ENCODE measurements around the gene APLP1. TPM values are rescaled to one million over a fixed set of nuclear protein-coding genes. Genes with fewer than 3 reads are reported as not detected.

APLP1 gene
- total and polyA plus RNA-seq, 2 donors (not counting 3 experiments of a cell fraction or from before 2014, with no cell fraction given): 6.2 to 13.0 TPM

- Histone ChIP-seq H3K4me3 (replicated peaks in 1 of 3; ENCODE audit: insufficient read depth in 1 of 3, low read depth in 1 of 3, low read length in 3 of 3) (no peak overlapping the region), H3K79me2 (ENCODE audit: control insufficient read depth, insufficient read depth, low read length) (no peaks in the 10 kb centered on the region), H3K27ac (ENCODE audit: insufficient read depth, low read depth, low read length) (no peak overlapping the region), H4K20me1 (replicated peaks; ENCODE audit: control insufficient read depth, extremely low read depth, insufficient read depth, low read length) (no peaks in the 10 kb centered on the region), H3K9me1 (replicated peaks; ENCODE audit: control insufficient read depth, extremely low read depth, insufficient read depth, low read length) (no peaks in the 10 kb centered on the region), H3K9me3 (replicated peaks; ENCODE audit: control insufficient read depth, insufficient read depth, low read length) (no peaks in the 10 kb centered on the region), H2AFZ (ENCODE audit: low read depth, low read length) (no peak overlapping the region), H3K36me3 (ENCODE audit: control insufficient read depth in 2 of 2, extremely low read depth in 1 of 2, insufficient read depth in 2 of 2, low read length in 2 of 2) (no peaks in the 10 kb centered on the region), H3K9ac (replicated peaks; ENCODE audit: extremely low read depth, insufficient read depth, low read length) (no peak overlapping the region), H3K4me1 (ENCODE audit: control insufficient read depth, extremely low read depth, insufficient read depth, low read length) (no peaks in the 10 kb centered on the region), H3K27me3 (ENCODE audit: control insufficient read depth in 2 of 2, insufficient read depth in 2 of 2, low read length in 2 of 2) (no peaks in the 10 kb centered on the region), H3K4me2 (ENCODE audit: insufficient read depth, low read length) (no peak overlapping the region)
- no peak for TF ChIP-seq POLR2AphosphoS5 (IDR thresholded peaks at IDR 0.05; ENCODE audit: insufficient read depth, low read depth, low read length)
- no peak for TF ChIP-seq EZH2 (IDR thresholded peaks at IDR 0.05; ENCODE audit: borderline replicate concordance, low read depth, low read length, severe bottlenecking)
- TF ChIP-seq GATA2 (IDR thresholded peaks at IDR 0.05; ENCODE audit: insufficient read depth, insufficient read length, low read depth, low read length): no peak
- TF ChIP-seq MYC (IDR thresholded peaks at IDR 0.05; ENCODE audit: low read depth, low read length): no peak
- no TSS peak for BruUV-seq (replicated peaks)
- ChIA-PET POLR2A (interaction anchor here (0.7 kb wide), 1 partner anchor 9 kb away, joined by 4 read pairs; no protein-coding TSS in a partner anchor), CTCF (no interaction called here)
- no peak for DNase-seq (ENCODE audit: low read depth, low spot score)
- intact Hi-C loops (cut with micrococcal nuclease) (no loop called here), dilution Hi-C loops (cut with MboI; ENCODE audit: extremely low pct_ligation_motif_present, low sequenced_read_pairs) (no loop called here)
- FAIRE-seq: no peak
Measured at GRCh38 chr19:35874392-35874930, 6.1 kb downstream of the APLP1 start.

- BruUV-seq (replicated peaks): no TSS peak
- no peaks in the 10 kb centered on the region for H3K36me3 ChIP-seq (ENCODE audit: control insufficient read depth in 2 of 2, extremely low read depth in 1 of 2, insufficient read depth in 2 of 2, low read length in 2 of 2)
- H3K4me1 ChIP-seq (ENCODE audit: control insufficient read depth, extremely low read depth, insufficient read depth, low read length): no peaks in the 10 kb centered on the region
- ChIA-PET POLR2A (no interaction called here), CTCF (interaction anchor here (1.2 kb wide), 2 partner anchors 10 to 52 kb away, joined by 4 to 10 read pairs; no protein-coding TSS in a partner anchor)
- H3K27ac ChIP-seq (ENCODE audit: insufficient read depth, low read depth, low read length): no peak overlapping the region
- no peak for FAIRE-seq
- no peaks in the 10 kb centered on the region for H4K20me1 ChIP-seq (replicated peaks; ENCODE audit: control insufficient read depth, extremely low read depth, insufficient read depth, low read length)
- no peak overlapping the region for H3K4me2 ChIP-seq (ENCODE audit: insufficient read depth, low read length)
- H3K9me1 ChIP-seq (replicated peaks; ENCODE audit: control insufficient read depth, extremely low read depth, insufficient read depth, low read length): no peaks in the 10 kb centered on the region
- no peaks in the 10 kb centered on the region for H3K79me2 ChIP-seq (ENCODE audit: control insufficient read depth, insufficient read depth, low read length)
- H3K4me3 ChIP-seq (replicated peaks in 1 of 3; ENCODE audit: insufficient read depth in 1 of 3, low read depth in 1 of 3, low read length in 3 of 3): no peak overlapping the region
- H2AFZ ChIP-seq (ENCODE audit: low read depth, low read length): no peak overlapping the region
- no peaks in the 10 kb centered on the region for H3K27me3 ChIP-seq (ENCODE audit: control insufficient read depth in 2 of 2, insufficient read depth in 2 of 2, low read length in 2 of 2)
- no peak for DNase-seq (ENCODE audit: low read depth, low spot score)
- dilution Hi-C loops (cut with MboI; ENCODE audit: extremely low pct_ligation_motif_present, low sequenced_read_pairs): no loop called here
- H3K9me3 ChIP-seq (replicated peaks; ENCODE audit: control insufficient read depth, insufficient read depth, low read length): no peaks in the 10 kb centered on the region
- intact Hi-C loops (cut with micrococcal nuclease): no loop called here
- no peak for TF ChIP-seq POLR2A (IDR thresholded peaks at IDR 0.05; ENCODE audit: low read depth, low read length)
- TF ChIP-seq FOS (IDR thresholded peaks at IDR 0.05; ENCODE audit: borderline replicate concordance, insufficient read depth, low read length): no peak
- no peak for TF ChIP-seq CTCF (IDR thresholded peaks at IDR 0.05; ENCODE audit: extremely low read depth in 1 of 2, insufficient read depth in 1 of 2, low read depth in 1 of 2, low read length in 2 of 2)
- no peak for TF ChIP-seq JUN (IDR thresholded peaks at IDR 0.05; ENCODE audit: borderline replicate concordance, insufficient read depth, insufficient read length, low read depth)
- H3K9ac ChIP-seq (replicated peaks; ENCODE audit: extremely low read depth, insufficient read depth, low read length): no peak overlapping the region
Measured at GRCh38 chr19:35879068-35879467, 10.7 kb downstream of the APLP1 start.
